Endothelial cell of umbilical vein (primary cell): ENCODE measurements around the gene ADAMTS14. TPM values are rescaled to one million over a fixed set of nuclear protein-coding genes. Genes with fewer than 3 reads are reported as not detected.
A peak's percentile ranks its signal among the peaks of the same experiment; 100 is the strongest.

Experiments used
- BruUV-seq: library from RNA; stranded (reverse); fragments of 400-500 nt; replicated peaks from 2 replicates; lab custom pipeline; 2021; lab: Mats Ljungman, UMichigan
- CTCF ChIA-PET: fragments of 300-600, 350-600 bp; sonication (Branson Sonifier 250); formaldehyde crosslinking; loops from one replicate; lab custom pipeline; 2021; ENCODE audit warnings: antibody characterized with exemption, inconsistent platforms; lab: Charles Lee
- POLR2A ChIA-PET: fragments of 300-600, 350-600 bp; sonication (Branson Sonifier 250); formaldehyde crosslinking; loops from one replicate; lab custom pipeline; 2021; ENCODE audit warnings: antibody characterized with exemption, inconsistent platforms; lab: Charles Lee
- DNase-seq: peaks from one replicate; pipeline ENCODE4 v3.0.0-alpha.2; 2011; ENCODE audit warnings: low read depth, low spot score
- FAIRE-seq: peaks from 2 replicates; lab custom pipeline; 2011; peaks lifted over from hg19 to GRCh38; lab: Jason Lieb, UNC
- H2AFZ ChIP-seq: 2 replicates; pipeline ENCODE4 v1.6.0; 2012; ENCODE audit warnings: low read depth, low read length, control low read depth, inconsistent platforms
- H3K27ac ChIP-seq: 2 replicates; pipeline ENCODE4 v1.5.1; 2011; ENCODE audit warnings: low read depth, mild to moderate bottlenecking, control low read depth, low read length, moderate library complexity; ENCODE audit not compliant: insufficient read depth
- H3K27me3 ChIP-seq, 2 experiments: 2 replicates each; pipeline versions ENCODE4 v1.6.0 to v1.6.1; 2011; ENCODE audit warnings: low read length in 2 of 2, mixed read lengths in 1 of 2; ENCODE audit not compliant: control insufficient read depth in 2 of 2, insufficient read depth in 2 of 2
- H3K36me3 ChIP-seq, 2 experiments: 2 replicates in 1 of 2; 3 replicates in 1 of 2; pipeline ENCODE4 v1.5.1; 2011; ENCODE audit warnings: low read length in 2 of 2, mild to moderate bottlenecking in 1 of 2, moderate library complexity in 1 of 2; ENCODE audit not compliant: control insufficient read depth in 2 of 2, insufficient read depth in 2 of 2; ENCODE audit errors: extremely low read depth in 1 of 2
- H3K4me1 ChIP-seq: 3 replicates; pipeline ENCODE4 v1.5.1; 2011; ENCODE audit warnings: mild to moderate bottlenecking, low read length; ENCODE audit not compliant: control insufficient read depth, insufficient read depth; ENCODE audit errors: extremely low read depth
- H3K4me2 ChIP-seq: 2 replicates; pipeline ENCODE4 v1.6.1; 2011; ENCODE audit warnings: low read length, control low read depth, mixed read lengths; ENCODE audit not compliant: insufficient read depth
- H3K4me3 ChIP-seq, 3 experiments: fragments of 200-600 bp in 1 of 3; sonication (generic), shearing (Covaris generic) in 1 of 3; replicated peaks in 1 of 3; 2 replicates each; pipeline ENCODE4 v1.5.1; 2011 to 2016; ENCODE audit warnings: control low read depth in 3 of 3, low read length in 3 of 3, mild to moderate bottlenecking in 2 of 3, inconsistent platforms in 1 of 3, low read depth in 1 of 3, moderate library complexity in 1 of 3; ENCODE audit not compliant: insufficient read depth in 1 of 3
- H3K79me2 ChIP-seq: 2 replicates; pipeline ENCODE4 v1.6.0; 2012; ENCODE audit warnings: low read length, inconsistent platforms; ENCODE audit not compliant: control insufficient read depth, insufficient read depth
- H3K9ac ChIP-seq: replicated peaks from 2 replicates; pipeline ENCODE3; 2011; ENCODE audit warnings: low read length, control low read depth; ENCODE audit not compliant: insufficient read depth; ENCODE audit errors: extremely low read depth
- H3K9me1 ChIP-seq: replicated peaks from 3 replicates; pipeline ENCODE4 v1.6.0; 2011; ENCODE audit warnings: mild to moderate bottlenecking, low read length; ENCODE audit not compliant: control insufficient read depth, insufficient read depth; ENCODE audit errors: extremely low read depth
- H3K9me3 ChIP-seq: replicated peaks from 2 replicates; pipeline ENCODE4 v1.5.1; 2012; ENCODE audit warnings: low read length, inconsistent platforms; ENCODE audit not compliant: control insufficient read depth, insufficient read depth
- H4K20me1 ChIP-seq: replicated peaks from 2 replicates; pipeline ENCODE3; 2011; ENCODE audit warnings: mild to moderate bottlenecking, low read length; ENCODE audit not compliant: control insufficient read depth, insufficient read depth; ENCODE audit errors: extremely low read depth
- FOS ChIP-seq: IDR thresholded peaks from 2 replicates; pipeline ENCODE4 v1.6.1; 2011; ENCODE audit warnings: mild to moderate bottlenecking, low read length, moderate library complexity, borderline replicate concordance; ENCODE audit not compliant: insufficient read depth
- GATA2 ChIP-seq: IDR thresholded peaks from 2 replicates; pipeline ENCODE4 v1.7.0; 2011; ENCODE audit warnings: low read depth, mild to moderate bottlenecking, moderate library complexity, mixed read lengths, low read length; ENCODE audit not compliant: insufficient read length, insufficient read depth
- JUN ChIP-seq: IDR thresholded peaks from 2 replicates; pipeline ENCODE4 v1.6.1; 2011; ENCODE audit warnings: borderline replicate concordance, low read depth; ENCODE audit not compliant: insufficient read length, insufficient read depth
- MAX ChIP-seq: IDR thresholded peaks from 2 replicates; pipeline ENCODE4 v1.6.1; 2011; ENCODE audit not compliant: insufficient read depth, insufficient read length
- dilution Hi-C: fragments of 300-500 bp; cut with MboI; formaldehyde crosslinking; loops from one replicate; pipeline ENCODE4 v1.15.0; 2019; ENCODE audit warnings: low sequenced_read_pairs; ENCODE audit not compliant: extremely low pct_ligation_motif_present
- intact Hi-C: fragments of 100-400 bp; cut with micrococcal nuclease; formaldehyde crosslinking; loops from one replicate; pipeline ENCODE4 v1.10.0; 2022
- polyA plus RNA-seq, 4 experiments: library from polyadenylated mRNA; depleted of rRNA in 3 of 4; stranded (reverse) in 3 of 4; unstranded in 1 of 4; fragments of >200 nt; gene quantifications; 2 replicates each; pipeline versions ENCODE4 v1.2.1 to v1.2.3, GENCODE V29; 2011 to 2012; ENCODE audit warnings: missing spikeins in 1 of 4
- total RNA-seq: library from RNA; stranded (reverse); gene quantifications from 2 replicates; pipeline ENCODE4 v1.2.3, GENCODE V29; 2021
- TF ChIP-seq, protein P1 (sequence below), 2 donors: IDR thresholded peaks; 1 replicate in 1 of 2; 2 replicates in 1 of 2; pipeline ENCODE4 v1.5.1; 2011; ENCODE audit warnings: low read length in 2 of 2, mild to moderate bottlenecking in 2 of 2, moderate library complexity in 2 of 2, control low read depth in 1 of 2, inconsistent platforms in 1 of 2, low read depth in 1 of 2; ENCODE audit not compliant: insufficient read depth in 1 of 2; ENCODE audit errors: extremely low read depth in 1 of 2

Gene ADAMTS14
- total and polyA plus RNA-seq, 2 donors (not counting 3 experiments of a cell fraction or from before 2014, with no cell fraction given) = not detected

- TF ChIP-seq, protein P1, sequence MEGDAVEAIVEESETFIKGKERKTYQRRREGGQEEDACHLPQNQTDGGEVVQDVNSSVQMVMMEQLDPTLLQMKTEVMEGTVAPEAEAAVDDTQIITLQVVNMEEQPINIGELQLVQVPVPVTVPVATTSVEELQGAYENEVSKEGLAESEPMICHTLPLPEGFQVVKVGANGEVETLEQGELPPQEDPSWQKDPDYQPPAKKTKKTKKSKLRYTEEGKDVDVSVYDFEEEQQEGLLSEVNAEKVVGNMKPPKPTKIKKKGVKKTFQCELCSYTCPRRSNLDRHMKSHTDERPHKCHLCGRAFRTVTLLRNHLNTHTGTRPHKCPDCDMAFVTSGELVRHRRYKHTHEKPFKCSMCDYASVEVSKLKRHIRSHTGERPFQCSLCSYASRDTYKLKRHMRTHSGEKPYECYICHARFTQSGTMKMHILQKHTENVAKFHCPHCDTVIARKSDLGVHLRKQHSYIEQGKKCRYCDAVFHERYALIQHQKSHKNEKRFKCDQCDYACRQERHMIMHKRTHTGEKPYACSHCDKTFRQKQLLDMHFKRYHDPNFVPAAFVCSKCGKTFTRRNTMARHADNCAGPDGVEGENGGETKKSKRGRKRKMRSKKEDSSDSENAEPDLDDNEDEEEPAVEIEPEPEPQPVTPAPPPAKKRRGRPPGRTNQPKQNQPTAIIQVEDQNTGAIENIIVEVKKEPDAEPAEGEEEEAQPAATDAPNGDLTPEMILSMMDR (IDR thresholded peaks at IDR 0.05; ENCODE audit: extremely low read depth in 1 of 2, insufficient read depth in 1 of 2, low read depth in 1 of 2, low read length in 2 of 2) = no peak
- no peak for TF ChIP-seq MAX
- H2AFZ ChIP-seq = no peak overlapping the region
- DNase-seq = no peak
- peaks cover 3% of the 10 kb centered on the region for H3K4me1 ChIP-seq
- POLR2A ChIA-PET = no interaction called here
- H3K4me2 ChIP-seq = no peak overlapping the region
- no peaks in the 10 kb centered on the region for H4K20me1 ChIP-seq
- no peaks in the 10 kb centered on the region for H3K79me2 ChIP-seq
- no peak overlapping the region for H3K27ac ChIP-seq
- H3K4me3 ChIP-seq = no peak overlapping the region
- no peaks in the 10 kb centered on the region for H3K9me3 ChIP-seq
- no peaks in the 10 kb centered on the region for H3K9me1 ChIP-seq
- no peaks in the 10 kb centered on the region for H3K36me3 ChIP-seq
- dilution Hi-C loops (no loop called here), intact Hi-C loops (no loop called here)
- FAIRE-seq = no peak
- no peak overlapping the region for H3K9ac ChIP-seq
- H3K27me3 ChIP-seq = no peaks in the 10 kb centered on the region
- CTCF ChIA-PET = no interaction called here
- no TSS peak for BruUV-seq
Measured at GRCh38 chr10:70714951-70715350, 42.6 kb downstream of the ADAMTS14 start.

DNA sequence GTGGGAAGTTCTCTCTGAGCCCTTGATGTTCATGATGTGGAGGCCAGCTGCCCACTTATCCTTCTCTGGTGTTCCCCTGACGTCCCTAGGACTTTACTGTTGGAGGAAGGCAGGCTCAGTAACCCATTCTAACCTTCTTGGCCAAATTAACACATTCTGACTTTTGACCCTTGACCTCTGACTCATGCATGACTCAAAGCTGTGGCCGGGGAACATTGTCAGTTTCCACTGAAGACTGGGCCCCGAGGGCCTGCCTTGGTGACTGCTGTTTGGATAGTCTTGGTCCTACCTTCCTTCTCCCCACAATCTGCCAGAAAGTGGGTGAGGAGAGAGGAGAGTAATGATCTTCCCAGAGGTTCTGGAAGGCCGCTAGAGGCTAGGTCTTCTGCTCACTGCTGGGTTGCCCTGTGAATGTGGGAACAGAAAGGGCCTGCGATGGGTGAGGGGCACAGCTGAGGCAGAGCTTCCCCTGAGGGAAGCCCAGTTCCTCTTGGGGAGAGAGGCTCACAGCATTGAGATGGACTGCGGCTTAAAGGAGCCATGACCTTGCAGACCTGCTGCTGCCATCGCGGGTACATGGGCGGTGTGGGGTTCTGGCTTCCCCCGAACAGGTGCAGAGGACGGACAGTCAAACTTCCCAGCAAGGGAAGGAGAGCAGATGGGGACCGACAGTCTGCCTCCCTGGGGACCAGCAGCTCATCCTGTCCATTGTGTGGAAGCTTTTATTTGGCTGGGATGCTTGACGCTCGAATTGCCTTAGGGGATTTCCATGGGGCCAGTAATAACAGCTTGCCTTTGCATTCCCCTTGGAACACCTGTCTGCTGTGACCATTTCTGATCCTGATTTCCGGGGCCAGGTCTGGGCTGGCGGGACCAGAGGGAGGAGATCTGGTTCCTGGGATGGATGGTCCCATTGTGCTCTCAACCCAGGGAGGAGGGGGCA, 43.8 kb downstream of the ADAMTS14 start:
- no peaks in the 10 kb centered on the region for H3K79me2 ChIP-seq
- no peak overlapping the region for H2AFZ ChIP-seq
- DNase-seq (peak; percentile 17), FAIRE-seq (no peak)
- no peak overlapping the region for H3K4me2 ChIP-seq
- no peak overlapping the region for H3K9ac ChIP-seq
- intact Hi-C loops (no loop called here), dilution Hi-C loops (no loop called here)
- POLR2A ChIA-PET = no interaction called here
- TF ChIP-seq GATA2 = no peak
- TF ChIP-seq MAX = no peak
- peak; percentile 62 for TF ChIP-seq FOS
- TF ChIP-seq JUN = peak; percentile 34
- H3K27ac ChIP-seq = no peak overlapping the region
- no peak overlapping the region for H3K4me3 ChIP-seq
- H3K36me3 ChIP-seq = no peaks in the 10 kb centered on the region
- H3K27me3 ChIP-seq = no peaks in the 10 kb centered on the region
- no peaks in the 10 kb centered on the region for H3K9me1 ChIP-seq
- no peaks in the 10 kb centered on the region for H4K20me1 ChIP-seq
- peaks cover 3% of the 10 kb centered on the region for H3K4me1 ChIP-seq
- H3K9me3 ChIP-seq = no peaks in the 10 kb centered on the region
- CTCF ChIA-PET = interaction anchor here (0.9 kb wide), 1 partner anchor 18 kb away, joined by 3 read pairs; no protein-coding TSS in a partner anchor
- no TSS peak for BruUV-seq
